H1 (cell line): ENCODE measurements around the gene CCDC51. TPM values are rescaled to one million over a fixed set of nuclear protein-coding genes. Genes with fewer than 3 reads are reported as not detected.

Experiments
- CTCF ChIA-PET: fragments of 300-600 bp; sonication (Branson Sonifier 250); formaldehyde crosslinking; loops from one replicate; lab custom pipeline; 2021; ENCODE audit not compliant: partially characterized antibody; lab: Charles Lee
- POLR2A ChIA-PET: fragments of 300-600 bp; sonication (Branson Sonifier 250); formaldehyde crosslinking; loops from one replicate; lab custom pipeline; 2021; ENCODE audit warnings: inconsistent platforms; ENCODE audit not compliant: partially characterized antibody; lab: Charles Lee
- DNase-seq, 2 experiments: peaks; one replicate each; pipeline versions ENCODE4 v3.0.0 to v3.0.0-alpha.2; 2010 to 2022; ENCODE audit warnings: low spot score in 2 of 2, low read depth in 1 of 2, mixed read lengths in 1 of 2
- FAIRE-seq: peaks from 2 replicates; lab custom pipeline; 2011; peaks lifted over from hg19 to GRCh38; lab: Jason Lieb, UNC
- H2AFZ ChIP-seq: 2 replicates; pipeline ENCODE4 v1.8.1; 2012; ENCODE audit warnings: low read length, inconsistent platforms
- H2AK5ac ChIP-seq: 2 replicates; pipeline ENCODE4 v1.6.1; 2013; ENCODE audit warnings: low read depth, low read length
- H2BK120ac ChIP-seq: replicated peaks from 2 replicates; pipeline ENCODE3; 2013; ENCODE audit warnings: low read depth, low read length, inconsistent platforms
- H2BK12ac ChIP-seq: 2 replicates; pipeline ENCODE4 v1.6.1; 2013; ENCODE audit warnings: low read depth, low read length
- H2BK15ac ChIP-seq: 2 replicates; pipeline ENCODE4 v1.6.1; 2013; ENCODE audit warnings: low read length
- H2BK20ac ChIP-seq: 2 replicates; pipeline ENCODE4 v1.6.1; 2013; ENCODE audit warnings: low read length
- H2BK5ac ChIP-seq: 2 replicates; pipeline ENCODE4 v1.6.1; 2013; ENCODE audit warnings: low read depth, low read length
- H3K14ac ChIP-seq: 2 replicates; pipeline ENCODE4 v1.6.1; 2013; ENCODE audit warnings: inconsistent platforms; ENCODE audit not compliant: insufficient read length
- H3K18ac ChIP-seq: 2 replicates; pipeline ENCODE4 v1.6.1; 2013; ENCODE audit warnings: low read length; ENCODE audit errors: extremely low read depth
- H3K23ac ChIP-seq: 2 replicates; pipeline ENCODE4 v1.6.1; 2013; ENCODE audit warnings: inconsistent platforms; ENCODE audit not compliant: insufficient read length
- H3K23me2 ChIP-seq: 2 replicates; pipeline ENCODE4 v1.6.1; 2013; ENCODE audit warnings: low read depth, low read length
- H3K27ac ChIP-seq: 2 replicates; pipeline ENCODE4 v1.6.1; 2011; ENCODE audit warnings: low read depth, low read length, inconsistent platforms
- H3K27me3 ChIP-seq, 4 experiments: replicated peaks in 1 of 4; 1 replicate in 1 of 4; 2 replicates in 3 of 4; pipeline versions ENCODE4 v1.6.1 to v1.8.1; 2011 to 2013; ENCODE audit warnings: low read length in 3 of 4, mild to moderate bottlenecking in 3 of 4, inconsistent platforms in 2 of 4, mixed read lengths in 2 of 4, moderate library complexity in 1 of 4; ENCODE audit not compliant: control insufficient read depth in 3 of 4, insufficient read depth in 3 of 4; ENCODE audit errors: extremely low read depth in 1 of 4
- H3K36me3 ChIP-seq, 4 experiments: 2 replicates each; pipeline versions ENCODE4 v1.6.1 to v1.8.1; 2011 to 2013; ENCODE audit warnings: mild to moderate bottlenecking in 4 of 4, low read length in 3 of 4, moderate library complexity in 2 of 4, control low read depth in 1 of 4, inconsistent platforms in 1 of 4; ENCODE audit not compliant: insufficient read depth in 4 of 4, control insufficient read depth in 2 of 4
- H3K4ac ChIP-seq: replicated peaks from 2 replicates; pipeline ENCODE3; 2013; ENCODE audit warnings: low read length, low read depth, mixed read lengths, inconsistent platforms; ENCODE audit not compliant: insufficient read length
- H3K4me1 ChIP-seq, 4 experiments: replicated peaks in 1 of 4; 1 replicate in 1 of 4; 2 replicates in 3 of 4; pipeline versions ENCODE4 v1.6.1 to v1.8.1; 2011 to 2013; ENCODE audit warnings: low read length in 3 of 4, inconsistent platforms in 2 of 4, mixed read lengths in 1 of 4; ENCODE audit not compliant: insufficient read depth in 4 of 4, control insufficient read depth in 3 of 4
- H3K4me2 ChIP-seq, 2 experiments: 2 replicates each; pipeline versions ENCODE4 v1.6.1 to v1.8.1; 2011 to 2013; ENCODE audit warnings: low read depth in 2 of 2, low read length in 2 of 2, control low read depth in 1 of 2, inconsistent platforms in 1 of 2, mild to moderate bottlenecking in 1 of 2; ENCODE audit not compliant: insufficient read depth in 1 of 2
- H3K4me3 ChIP-seq, 4 experiments: fragments of 200-600, 300-600 bp in 1 of 4; sonication (generic), shearing (Covaris generic), sonication (Bioruptor Twin) in 1 of 4; 2 replicates each; pipeline versions ENCODE4 v1.5.1 to v1.8.1; 2011 to 2016; ENCODE audit warnings: low read length in 4 of 4, low read depth in 3 of 4, control low read depth in 2 of 4, inconsistent platforms in 2 of 4, mild to moderate bottlenecking in 2 of 4, mixed read lengths in 1 of 4, moderate library complexity in 1 of 4; ENCODE audit not compliant: insufficient read depth in 2 of 4; ENCODE audit errors: extremely low read depth in 1 of 4
- H3K56ac ChIP-seq: replicated peaks from 2 replicates; pipeline ENCODE3; 2013; ENCODE audit warnings: low read depth, mild to moderate bottlenecking, mixed read lengths, low read length, inconsistent platforms; ENCODE audit not compliant: insufficient read length
- H3K79me1 ChIP-seq: 2 replicates; pipeline ENCODE4 v1.6.1; 2013; ENCODE audit warnings: low read depth, low read length, control low read depth
- H3K79me2 ChIP-seq, 2 experiments: 2 replicates each; pipeline versions ENCODE4 v1.6.1 to v1.8.1; 2012 to 2013; ENCODE audit warnings: low read length in 2 of 2, mild to moderate bottlenecking in 2 of 2, inconsistent platforms in 1 of 2; ENCODE audit not compliant: insufficient read depth in 2 of 2, control insufficient read depth in 1 of 2
- H3K9ac ChIP-seq, 4 experiments: replicated peaks in 1 of 4; 1 replicate in 1 of 4; 2 replicates in 3 of 4; pipeline versions ENCODE4 v1.6.1 to v1.8.1; 2011 to 2013; ENCODE audit warnings: low read depth in 3 of 4, low read length in 3 of 4, control low read depth in 2 of 4, mild to moderate bottlenecking in 2 of 4, moderate library complexity in 2 of 4, inconsistent platforms in 1 of 4; ENCODE audit errors: extremely low read depth in 1 of 4
- H3K9me3 ChIP-seq, 2 experiments: 2 replicates each; pipeline versions ENCODE4 v1.6.1 to v1.8.1; 2012 to 2013; ENCODE audit warnings: mild to moderate bottlenecking in 2 of 2, moderate library complexity in 2 of 2, control low read depth in 1 of 2, inconsistent platforms in 1 of 2, low read depth in 1 of 2, low read length in 1 of 2, mixed read lengths in 1 of 2; ENCODE audit not compliant: insufficient read depth in 2 of 2
- H4K20me1 ChIP-seq, 2 experiments: replicated peaks in 1 of 2; 2 replicates each; pipeline versions ENCODE3 to v1.8.1; 2011 to 2013; ENCODE audit warnings: inconsistent platforms in 2 of 2, low read length in 2 of 2, mild to moderate bottlenecking in 1 of 2; ENCODE audit not compliant: insufficient read depth in 2 of 2, control insufficient read depth in 1 of 2
- H4K5ac ChIP-seq: 2 replicates; pipeline ENCODE4 v1.6.1; 2013; ENCODE audit warnings: low read length, low read depth, mixed read lengths, inconsistent platforms; ENCODE audit not compliant: insufficient read length
- H4K8ac ChIP-seq: 2 replicates; pipeline ENCODE4 v1.8.0; 2013; ENCODE audit warnings: mild to moderate bottlenecking, moderate library complexity, low read length, inconsistent platforms; ENCODE audit not compliant: insufficient read depth; ENCODE audit errors: extremely low read depth
- H4K91ac ChIP-seq: replicated peaks from 2 replicates; pipeline ENCODE3; 2013; ENCODE audit warnings: low read length, mixed read lengths, inconsistent platforms; ENCODE audit not compliant: insufficient read length
- BCL11A ChIP-seq, 2 experiments: IDR thresholded peaks; one replicate each; pipeline ENCODE4 v1.6.1; 2011; ENCODE audit warnings: low read depth in 2 of 2, low read length in 2 of 2, mild to moderate bottlenecking in 2 of 2
- E2F6 ChIP-seq: IDR thresholded peaks from 2 replicates; pipeline ENCODE4 v1.6.1; 2012; ENCODE audit warnings: inconsistent platforms
- NANOG ChIP-seq: IDR thresholded peaks from 2 replicates; pipeline ENCODE4 v1.6.1; 2011; ENCODE audit warnings: low read length, low read depth, mild to moderate bottlenecking, inconsistent platforms; ENCODE audit not compliant: insufficient read depth, poor library complexity, severe bottlenecking
- POLR2AphosphoS5 ChIP-seq: IDR thresholded peaks from 2 replicates; pipeline ENCODE4 v1.6.1; 2011; ENCODE audit warnings: low read depth, low read length
- WGBS, 2 experiments: shearing (Covaris generic) in 1 of 2; methylation state at CpG; one replicate each; pipeline versions ENCODE4 v1.1.6 to v1.1.7; 2013 to 2015; ENCODE audit warnings: low lambda C conversion rate in 2 of 2, mixed read lengths in 2 of 2, inconsistent platforms in 1 of 2, low coverage in 1 of 2, missing lambda C conversion rate in 1 of 2; ENCODE audit not compliant: insufficient replicate concordance in 2 of 2, insufficient coverage in 1 of 2, insufficient read length in 1 of 2; ENCODE audit errors: extremely low coverage in 1 of 2, missing lambda C conversion rate in 1 of 2; 5-methylcytosine and 5-hydroxymethylcytosine counted together
- polyA plus RNA-seq, 7 experiments: library from polyadenylated mRNA; depleted of rRNA in 3 of 7; stranded (reverse) in 5 of 7; unstranded in 2 of 7; fragments of >200 nt in 5 of 7; fragments of 200-250 nt in 2 of 7; gene quantifications; 1 replicate in 5 of 7; 2 replicates in 1 of 7; 4 replicates in 1 of 7; pipeline versions ENCODE4 v1.2.1 to v1.2.3, GENCODE V29; 2011 to 2013; ENCODE audit warnings: missing spikeins in 2 of 7, mixed read lengths in 2 of 7
- total RNA-seq: library from RNA; stranded (reverse); fragmentation: NEBNext Ultra II Directional; extraction: Animal tissue kit (Norgen Biotek cat#: 25700); gene quantifications from 2 replicates; pipeline ENCODE4 v1.2.1, GENCODE V29; 2021
- TF ChIP-seq, protein P1 (sequence below): IDR thresholded peaks from 2 replicates; pipeline ENCODE4 v1.6.1; 2012; ENCODE audit warnings: inconsistent platforms

The CCDC51 gene
- total and polyA plus RNA-seq, 2 of the 8 experiments (the other 6 are each of a cell fraction or from before 2014, with no cell fraction given) = 21.3 to 21.4 TPM

GRCh38 chr3:48413611-48414010, 26.3 kb downstream of the CCDC51 start:
- H3K56ac ChIP-seq = no peak overlapping the region
- H3K27me3 ChIP-seq = no peaks in the 10 kb centered on the region
- H2AK5ac ChIP-seq = no peak overlapping the region
- DNase-seq (no peak), FAIRE-seq (no peak)
- H2BK5ac ChIP-seq = no peak overlapping the region
- no peak for TF ChIP-seq BCL11A (IDR thresholded peaks at IDR 0.05; ENCODE audit: low read depth in 2 of 2, low read length in 2 of 2)
- TF ChIP-seq NANOG = no peak
- TF ChIP-seq, protein P1, sequence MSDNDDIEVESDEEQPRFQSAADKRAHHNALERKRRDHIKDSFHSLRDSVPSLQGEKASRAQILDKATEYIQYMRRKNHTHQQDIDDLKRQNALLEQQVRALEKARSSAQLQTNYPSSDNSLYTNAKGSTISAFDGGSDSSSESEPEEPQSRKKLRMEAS = no peak
- no peak for TF ChIP-seq E2F6
- TF ChIP-seq POLR2AphosphoS5 = no peak
- no peak overlapping the region for H4K5ac ChIP-seq
- H3K27ac ChIP-seq = no peak overlapping the region
- H3K4me2 ChIP-seq = no peak overlapping the region
- no peak overlapping the region for H2BK12ac ChIP-seq
- no peak overlapping the region for H3K9ac ChIP-seq
- no peak overlapping the region for H3K4ac ChIP-seq
- no peaks in the 10 kb centered on the region; the same call in 1 of the 2 replicates for H3K79me1 ChIP-seq
- no peak overlapping the region for H2BK15ac ChIP-seq
- H3K36me3 ChIP-seq = peaks cover 74 to 89% (median 89%) of the 10 kb centered on the region in 4 experiments
- no peak overlapping the region for H2AFZ ChIP-seq
- peaks cover 6 to 50% of the 10 kb centered on the region in 2 experiments for H4K20me1 ChIP-seq
- no peaks in the 10 kb centered on the region for H3K23me2 ChIP-seq
- no peak overlapping the region for H4K8ac ChIP-seq
- H3K79me2 ChIP-seq = no peaks in the 10 kb centered on the region; a peak in 1 of 4 replicates
- H2BK20ac ChIP-seq = no peak overlapping the region
- H2BK120ac ChIP-seq = no peak overlapping the region
- no peak overlapping the region for H3K4me3 ChIP-seq
- H3K4me1 ChIP-seq = no peaks in the 10 kb centered on the region
- POLR2A ChIA-PET = interaction anchor here (1.5 to 31.5 kb wide), 3 partner anchors 6 to 33 kb away, joined by 3 to 650 read pairs (median 650); partner anchors contain the start of genes ATRIP and PLXNB1
- H3K23ac ChIP-seq = no peak overlapping the region
- CTCF ChIA-PET = interaction anchor here (0.6 to 7.7 kb wide), 7 partner anchors 14 to 220 kb away, joined by 3 to 130 read pairs (median 35); partner anchors contain the start of gene PLXNB1
- no peak overlapping the region for H3K14ac ChIP-seq
- H3K18ac ChIP-seq = no peak overlapping the region
- 95% methylated on average over 14 of the region's 14 CpGs; no CpG with 5 or more reads in 1 of the 2 experiments for WGBS, 2 experiments
- H4K91ac ChIP-seq = no peak overlapping the region
- no peaks in the 10 kb centered on the region for H3K9me3 ChIP-seq
